Stimulated activated CD8-positive, alpha-beta memory T cell treated with anti-CD3 and anti-CD28 coated beads, Interleukin-12 subunit alpha, Interleukin-12 subunit beta, amount 100 ng/mL, for 1 hour (primary cell): ENCODE measurements around the gene ARHGEF17.

Experiments
- DNase-seq: peaks from one replicate; pipeline ENCODE4 v3.0.0-alpha.2; 2020; ENCODE audit warnings: low read depth

The ARHGEF17 gene

DNA sequence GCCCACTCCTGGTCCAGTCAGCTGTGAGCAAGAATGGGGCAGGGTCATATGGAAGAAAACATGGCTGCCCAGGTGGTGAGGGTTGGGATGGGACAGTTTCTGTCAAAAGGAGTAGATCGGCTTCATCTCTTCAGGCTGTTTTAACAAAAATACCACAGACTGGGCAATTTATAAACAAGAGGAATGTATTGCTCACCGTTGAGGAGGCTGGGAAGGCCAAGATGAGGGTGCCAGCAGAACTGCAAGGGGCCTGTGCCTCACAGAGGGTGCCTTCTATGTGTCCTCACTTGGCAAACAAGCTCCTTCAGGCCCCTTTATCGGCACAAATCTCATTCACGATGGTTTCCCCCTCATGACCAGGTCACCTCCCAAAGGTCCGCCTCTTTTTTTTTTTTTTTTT, 50.0 kb downstream of the ARHGEF17 start:
- DNase-seq = no peak

DNA sequence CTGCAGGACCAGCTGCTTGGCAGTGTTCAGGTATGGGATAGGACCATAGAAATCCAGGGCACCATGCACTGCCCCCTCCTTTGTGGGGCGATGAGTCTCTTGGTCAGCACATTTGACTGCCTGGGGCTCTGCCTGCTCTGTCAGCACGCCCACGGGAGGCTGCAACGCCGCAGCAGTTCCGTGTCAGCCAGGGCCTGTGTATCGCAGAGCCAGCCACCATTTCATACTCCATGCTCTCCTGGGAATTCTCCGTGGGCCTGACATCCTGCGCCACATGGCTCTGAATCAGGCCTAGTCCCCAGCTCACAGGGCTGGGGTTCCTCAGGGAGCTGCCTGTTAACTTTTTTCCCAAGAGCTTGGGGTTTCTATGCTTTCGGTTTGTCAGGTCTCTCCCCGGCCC, 51.3 kb downstream of the ARHGEF17 start:
- DNase-seq = no peak

DNA sequence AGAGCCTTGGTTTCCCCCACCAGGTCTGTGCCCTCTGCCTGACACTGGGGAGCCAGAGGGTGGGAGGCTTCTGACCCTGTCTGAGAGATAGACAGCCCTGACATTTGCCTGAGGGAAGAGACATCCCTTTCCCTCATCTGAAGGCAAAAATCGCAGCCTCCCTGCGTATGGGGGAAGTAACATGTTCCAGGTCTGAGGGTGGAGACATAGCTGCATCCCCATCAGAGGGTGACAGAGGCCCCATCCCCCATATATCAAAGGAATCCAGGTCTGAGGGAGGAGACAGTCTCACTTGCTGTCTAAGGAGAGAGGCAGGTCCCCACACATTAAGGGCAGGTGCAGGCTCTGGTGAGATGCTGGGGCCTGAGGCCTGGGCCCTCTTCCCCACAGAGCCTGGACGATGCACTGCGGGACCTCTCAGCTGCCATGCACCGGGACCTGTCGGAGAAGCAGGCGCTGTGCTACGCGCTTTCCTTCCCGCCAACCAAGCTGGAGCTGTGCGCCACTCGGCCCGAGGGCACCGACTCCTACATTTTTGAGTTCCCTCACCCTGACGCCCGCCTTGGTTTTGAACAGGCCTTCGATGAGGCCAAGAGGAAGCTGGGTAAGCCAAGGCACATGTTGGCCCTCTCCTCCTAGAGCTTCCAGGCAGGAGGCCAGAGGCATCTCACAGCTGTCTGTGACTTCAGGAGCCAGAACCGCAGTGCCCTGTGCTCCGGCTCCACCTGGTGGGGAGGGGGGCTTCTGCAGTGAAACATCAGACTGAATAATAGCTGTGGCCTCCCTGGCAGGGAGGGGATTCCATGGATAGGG, 52.1 kb downstream of the ARHGEF17 start:
- DNase-seq = no peak

DNA sequence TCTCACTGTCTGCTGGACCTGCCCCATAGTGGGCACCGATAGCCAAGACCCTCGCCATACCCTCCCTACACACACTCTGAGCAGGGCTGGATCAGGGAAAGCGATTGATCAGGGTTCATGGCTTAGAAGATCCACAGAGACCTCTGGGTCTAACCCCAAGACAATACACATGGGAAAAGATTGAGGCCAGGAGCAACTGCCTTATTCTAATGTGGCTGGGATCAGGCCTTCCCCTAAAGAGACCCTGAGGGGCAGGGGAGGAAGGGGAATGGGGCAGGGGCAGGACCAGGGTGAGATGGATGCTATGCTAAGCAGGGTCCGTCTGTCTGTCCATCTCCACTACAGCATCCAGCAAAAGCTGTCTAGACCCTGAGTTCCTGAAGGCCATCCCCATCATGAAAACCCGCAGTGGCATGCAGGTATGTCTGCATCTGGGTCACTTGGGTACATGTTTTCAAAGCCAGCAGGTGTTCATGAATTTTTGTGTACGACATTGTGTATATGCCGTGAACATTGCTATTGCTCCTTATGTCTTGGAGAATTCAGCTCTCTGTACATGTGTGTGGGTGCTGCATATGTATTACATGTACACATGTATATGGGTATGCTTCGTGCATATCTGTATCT, 52.8 kb downstream of the ARHGEF17 start:
- no peak for DNase-seq

DNA sequence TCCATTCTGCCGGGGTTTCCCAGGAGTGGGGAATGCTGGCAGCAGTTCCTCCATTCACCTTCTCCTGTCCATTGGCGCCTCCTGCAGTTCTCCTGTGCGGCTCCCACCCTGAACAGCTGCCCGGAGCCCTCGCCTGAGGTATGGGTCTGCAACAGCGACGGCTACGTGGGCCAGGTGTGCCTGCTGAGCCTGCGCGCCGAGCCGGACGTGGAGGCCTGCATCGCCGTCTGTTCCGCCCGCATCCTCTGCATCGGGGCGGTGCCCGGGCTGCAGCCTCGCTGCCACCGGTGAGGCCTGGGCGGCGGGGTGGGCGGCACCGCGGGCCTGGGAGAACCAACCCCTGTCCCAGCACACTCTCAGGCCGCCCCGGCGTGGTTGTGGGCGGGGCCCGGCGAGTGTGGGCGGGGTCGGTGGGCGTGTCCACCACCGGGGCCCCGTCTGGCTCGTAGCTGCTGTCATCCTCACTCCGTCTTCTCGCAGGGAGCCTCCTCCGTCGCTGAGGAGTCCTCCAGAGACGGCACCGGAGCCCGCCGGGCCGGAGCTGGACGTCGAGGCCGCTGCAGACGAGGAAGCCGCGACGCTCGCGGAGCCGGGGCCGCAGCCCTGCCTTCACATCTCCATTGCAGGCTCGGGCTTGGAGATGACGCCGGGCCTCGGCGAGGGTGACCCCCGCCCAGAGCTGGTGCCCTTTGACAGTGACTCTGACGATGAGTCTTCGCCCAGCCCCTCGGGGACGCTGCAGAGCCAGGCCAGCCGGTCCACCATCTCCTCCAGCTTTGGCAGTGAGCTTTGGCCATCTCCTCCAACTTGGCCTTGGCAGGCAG, 54.1 kb downstream of the ARHGEF17 start:
- DNase-seq = no peak

DNA sequence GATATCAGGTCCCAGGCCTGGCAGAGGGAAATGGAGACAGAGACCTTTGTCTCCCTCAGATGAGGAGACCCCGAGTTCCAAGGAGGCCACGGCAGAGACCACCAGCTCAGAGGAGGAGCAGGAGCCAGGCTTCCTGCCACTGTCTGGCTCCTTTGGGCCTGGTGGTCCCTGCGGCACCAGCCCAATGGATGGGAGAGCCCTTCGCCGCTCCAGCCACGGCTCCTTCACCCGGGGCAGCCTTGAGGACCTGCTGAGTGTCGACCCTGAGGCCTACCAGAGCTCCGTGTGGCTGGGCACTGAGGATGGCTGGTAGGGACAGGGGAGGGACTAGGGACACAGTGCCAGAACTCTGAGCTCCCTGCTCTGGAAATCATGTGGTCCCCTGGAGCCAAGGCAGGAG, 55.1 kb downstream of the ARHGEF17 start:
- DNase-seq = no peak

DNA sequence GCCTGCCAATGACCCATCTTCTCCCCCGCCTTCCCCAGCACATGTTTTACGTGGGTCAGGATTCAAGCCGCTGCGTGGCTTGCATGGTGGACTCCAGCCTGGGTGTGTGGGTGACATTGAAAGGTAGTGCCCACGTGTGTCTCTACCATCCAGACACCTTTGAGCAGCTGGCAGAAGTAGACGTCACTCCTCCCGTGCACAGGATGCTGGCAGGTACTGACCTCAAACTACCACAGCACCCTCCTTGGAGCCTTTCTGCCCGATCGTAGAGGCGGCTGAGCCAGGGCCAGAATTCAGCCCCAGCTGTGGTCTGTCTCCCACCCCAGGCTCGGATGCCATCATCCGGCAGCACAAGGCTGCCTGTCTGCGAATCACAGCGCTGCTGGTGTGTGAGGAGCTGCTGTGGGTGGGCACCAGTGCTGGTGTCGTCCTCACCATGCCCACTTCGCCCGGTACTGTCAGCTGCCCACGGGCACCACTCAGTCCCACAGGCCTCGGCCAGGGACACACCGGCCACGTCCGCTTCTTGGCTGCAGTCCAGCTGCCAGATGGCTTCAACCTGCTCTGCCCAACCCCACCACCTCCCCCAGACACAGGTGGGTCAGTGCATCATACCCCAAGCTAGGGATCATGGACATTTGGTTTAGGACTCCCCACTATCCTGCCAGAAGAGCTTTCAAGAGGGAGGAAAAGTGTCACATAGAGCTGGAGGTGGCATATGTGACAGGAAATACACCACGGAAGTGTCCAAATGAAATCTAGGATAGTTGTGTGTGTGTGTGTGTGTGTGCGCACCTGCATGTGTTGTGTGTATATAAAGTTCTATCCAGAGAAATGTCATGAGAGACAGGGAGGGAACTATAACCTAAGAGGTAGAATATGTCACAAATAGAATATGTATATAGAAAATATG, 57.5 kb downstream of the ARHGEF17 start:
- no peak for DNase-seq

DNA sequence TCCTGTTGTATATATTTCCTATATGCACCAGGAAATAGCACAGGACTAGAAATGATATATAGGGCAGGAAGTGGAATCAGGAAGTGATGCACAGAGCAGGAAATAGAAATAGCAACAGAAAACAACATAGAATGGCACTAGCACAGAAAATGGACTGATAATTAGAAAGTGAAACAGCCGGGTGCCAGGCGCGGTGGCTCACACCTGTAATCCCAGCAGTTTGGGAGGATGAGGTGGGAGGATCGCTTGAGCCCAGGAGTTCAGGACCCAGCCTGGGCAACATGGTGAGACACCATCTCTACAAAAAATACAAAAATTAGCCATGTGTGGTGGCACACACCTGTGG, 58.2 kb downstream of the ARHGEF17 start:
- DNase-seq = no peak

DNA sequence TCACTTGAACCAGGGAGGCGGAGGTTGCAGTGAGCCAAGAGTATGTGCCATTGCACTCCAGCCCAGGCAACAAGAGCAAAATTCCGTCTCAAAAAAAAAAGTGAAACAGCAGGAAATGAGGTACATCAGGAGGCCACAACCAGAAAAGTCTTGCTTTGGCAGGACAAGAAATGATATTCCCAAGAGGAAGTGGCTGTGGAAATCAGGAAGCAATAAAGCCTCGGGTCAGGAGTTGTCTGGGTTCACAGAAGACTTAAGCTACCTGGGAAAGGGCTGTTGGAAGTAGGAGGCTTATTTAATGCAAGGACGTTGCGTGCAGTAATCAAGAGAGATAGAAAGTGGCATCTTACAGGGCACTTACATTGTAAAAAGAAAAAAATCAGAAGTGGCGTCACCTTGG, 58.9 kb downstream of the ARHGEF17 start:
- DNase-seq = no peak

DNA sequence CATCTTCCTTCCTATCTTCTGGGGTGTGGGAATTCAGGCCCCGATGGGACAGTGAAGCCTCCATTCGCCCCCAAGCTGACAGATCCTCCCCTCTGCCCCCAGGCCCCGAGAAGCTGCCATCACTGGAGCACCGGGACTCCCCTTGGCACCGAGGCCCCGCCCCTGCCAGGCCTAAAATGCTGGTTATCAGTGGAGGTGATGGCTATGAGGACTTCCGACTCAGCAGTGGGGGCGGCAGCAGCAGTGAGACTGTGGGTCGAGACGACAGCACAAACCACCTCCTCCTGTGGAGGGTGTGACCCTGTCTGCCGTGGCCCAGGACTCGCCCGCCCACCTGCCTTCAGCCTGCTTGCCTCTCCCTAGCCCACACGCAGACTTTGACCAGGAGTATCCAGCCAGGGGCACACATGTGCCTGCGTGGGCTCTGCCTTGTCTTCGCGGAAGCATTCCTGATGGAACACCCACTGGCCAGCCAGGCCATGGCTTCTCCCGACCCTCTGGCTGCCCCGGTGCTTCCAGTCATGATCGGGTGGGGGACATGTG, 59.5 kb downstream of the ARHGEF17 start:
- DNase-seq = no peak

DNA sequence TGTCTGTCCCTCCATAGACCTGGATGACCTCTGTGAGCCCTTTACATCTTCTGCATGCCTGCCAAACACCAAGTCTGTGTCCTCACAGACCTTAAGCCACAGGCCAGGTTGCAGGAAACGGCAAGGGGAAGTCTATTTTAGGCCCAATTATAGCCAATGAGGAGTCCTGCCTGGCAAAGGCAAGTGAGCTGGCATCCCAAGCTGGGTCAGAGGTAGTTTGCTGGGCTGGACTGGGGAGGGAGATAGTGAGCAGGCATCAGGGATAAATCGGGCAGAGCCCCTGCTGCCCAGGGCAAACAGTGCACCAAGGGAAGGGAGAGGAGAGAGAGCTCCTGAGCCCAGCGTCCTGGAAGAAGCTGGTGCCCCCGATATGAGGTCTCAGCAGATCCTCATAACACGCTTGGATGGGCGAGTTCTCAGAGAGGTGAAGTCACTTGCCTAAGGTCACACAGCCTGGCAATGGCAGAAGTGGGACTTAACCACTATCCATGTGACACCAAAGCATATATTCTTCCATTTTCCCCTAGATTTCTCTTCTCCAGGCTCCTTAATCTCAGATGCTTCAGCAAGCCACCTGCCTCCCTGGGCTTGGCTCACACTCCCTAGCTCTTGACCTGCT, 64.4 kb downstream of the ARHGEF17 start:
- DNase-seq = no peak

DNA sequence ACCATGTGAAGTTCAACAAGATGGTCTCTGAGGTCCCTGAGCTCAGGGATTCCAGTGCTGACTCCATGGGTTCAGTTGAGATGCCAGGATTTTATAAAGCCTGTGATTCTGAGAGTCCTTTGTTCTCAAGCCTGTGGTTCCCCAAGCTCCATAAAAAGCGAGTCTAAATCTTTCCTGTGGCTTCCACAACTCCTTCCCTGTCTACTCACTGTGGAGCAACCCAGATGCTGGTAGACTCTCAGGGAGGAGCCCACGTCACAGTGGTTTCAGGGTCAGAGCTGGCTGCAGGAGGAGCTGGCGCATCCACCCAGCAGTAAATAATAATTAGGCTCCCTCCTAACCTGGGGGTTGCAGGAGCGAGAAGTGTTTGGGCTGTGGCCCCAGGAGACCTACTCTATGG, 66.1 kb downstream of the ARHGEF17 start:
- no peak for DNase-seq

DNA sequence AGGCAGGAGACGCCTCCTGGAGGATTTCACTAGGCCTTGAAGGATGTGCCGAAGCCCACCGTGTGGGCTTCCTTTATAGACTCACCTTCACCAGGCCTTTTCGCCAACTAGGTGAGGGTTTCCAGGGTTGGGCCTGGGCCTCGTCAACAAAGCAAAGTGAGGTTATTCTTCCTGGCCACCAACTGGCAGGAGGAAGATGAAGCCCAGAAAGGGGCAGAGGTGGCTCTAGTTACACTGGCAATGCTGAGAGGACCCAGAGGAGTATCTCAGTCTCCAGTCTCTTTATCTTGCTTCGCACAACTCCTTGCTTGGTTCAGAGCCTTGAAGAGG, 67.7 kb downstream of the ARHGEF17 start:
- no peak for DNase-seq

DNA sequence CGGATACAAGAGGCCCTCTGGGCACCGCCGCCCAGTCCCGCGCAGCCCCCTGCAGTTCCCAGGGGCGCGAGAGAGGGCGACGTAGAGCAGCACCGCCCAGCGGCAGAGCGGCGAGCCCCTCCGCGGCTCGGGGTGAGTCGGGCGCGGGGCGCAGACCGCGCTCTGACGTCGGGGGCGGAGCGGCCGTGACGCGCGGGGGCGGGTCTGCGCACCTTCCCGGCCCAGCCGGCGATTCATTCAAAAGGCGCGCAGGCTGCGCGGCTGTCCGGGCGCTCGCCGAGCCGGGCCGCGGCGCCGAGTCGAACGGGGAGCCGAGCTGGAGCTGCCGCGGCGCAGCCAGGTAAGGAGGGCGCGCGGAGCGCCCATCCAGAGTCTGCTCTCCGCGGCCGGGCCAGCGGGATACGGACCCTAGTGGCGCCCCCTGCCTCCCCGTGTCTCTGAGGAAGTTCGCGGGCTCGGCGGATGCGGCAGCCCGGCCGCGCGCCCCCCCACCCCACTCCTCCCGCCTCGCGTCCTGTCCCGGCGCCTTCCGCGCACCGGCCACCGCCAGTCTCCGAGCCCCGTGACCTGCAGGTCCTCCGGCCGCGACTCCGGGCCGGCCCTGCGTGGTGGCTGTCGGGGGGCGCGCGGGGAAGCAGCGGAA, 68.2 kb downstream of the ARHGEF17 start, which contains the start of gene RELT:
RELT (plus strand) TSS at position 240 of the 643 bp plus-strand sequence. CDS start 12,738 bp downstream, outside the sequence.
- peak; percentile 84 for DNase-seq

DNA sequence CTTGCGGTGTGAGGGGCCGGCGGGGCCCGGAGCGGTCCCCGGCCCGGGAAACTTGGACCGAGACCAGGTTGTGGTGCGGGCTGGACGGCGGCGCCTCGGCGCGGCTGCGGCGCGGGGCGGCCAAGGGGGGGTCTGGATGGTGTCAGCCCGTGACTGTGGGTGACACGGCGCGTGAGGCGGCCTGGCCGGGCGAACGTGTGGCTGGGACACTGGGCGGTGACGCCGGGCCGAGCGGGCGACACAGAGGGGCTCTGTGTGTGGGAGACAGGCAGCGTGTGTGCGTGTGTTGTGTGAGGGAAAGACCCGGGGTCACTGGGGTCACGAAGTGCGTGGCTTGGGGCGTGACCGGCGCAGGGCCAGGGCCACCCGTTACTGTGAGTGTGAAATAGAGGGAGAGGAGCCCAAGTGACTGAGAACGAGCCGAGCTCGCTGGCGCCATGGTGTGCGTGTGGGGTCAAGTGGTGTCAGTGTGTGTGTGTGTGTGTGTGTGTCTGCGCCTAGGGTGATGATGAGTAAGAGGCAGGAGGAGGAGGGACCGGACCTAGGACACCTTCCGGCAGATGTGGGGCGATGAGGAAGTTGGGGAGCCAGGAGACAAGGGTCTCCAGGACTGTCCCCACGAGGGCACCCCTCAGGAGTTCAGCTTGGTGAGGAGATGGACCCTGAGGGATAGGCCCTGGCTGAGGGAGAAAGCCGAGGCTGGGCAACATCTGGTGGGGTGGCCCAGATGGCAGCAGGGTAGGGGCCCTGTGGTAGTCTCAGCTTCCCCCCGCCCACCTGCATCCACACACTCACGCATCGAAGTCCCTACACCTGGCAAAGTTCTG, 68.9 kb downstream of the ARHGEF17 start:
- DNase-seq = peak; percentile 36

DNA sequence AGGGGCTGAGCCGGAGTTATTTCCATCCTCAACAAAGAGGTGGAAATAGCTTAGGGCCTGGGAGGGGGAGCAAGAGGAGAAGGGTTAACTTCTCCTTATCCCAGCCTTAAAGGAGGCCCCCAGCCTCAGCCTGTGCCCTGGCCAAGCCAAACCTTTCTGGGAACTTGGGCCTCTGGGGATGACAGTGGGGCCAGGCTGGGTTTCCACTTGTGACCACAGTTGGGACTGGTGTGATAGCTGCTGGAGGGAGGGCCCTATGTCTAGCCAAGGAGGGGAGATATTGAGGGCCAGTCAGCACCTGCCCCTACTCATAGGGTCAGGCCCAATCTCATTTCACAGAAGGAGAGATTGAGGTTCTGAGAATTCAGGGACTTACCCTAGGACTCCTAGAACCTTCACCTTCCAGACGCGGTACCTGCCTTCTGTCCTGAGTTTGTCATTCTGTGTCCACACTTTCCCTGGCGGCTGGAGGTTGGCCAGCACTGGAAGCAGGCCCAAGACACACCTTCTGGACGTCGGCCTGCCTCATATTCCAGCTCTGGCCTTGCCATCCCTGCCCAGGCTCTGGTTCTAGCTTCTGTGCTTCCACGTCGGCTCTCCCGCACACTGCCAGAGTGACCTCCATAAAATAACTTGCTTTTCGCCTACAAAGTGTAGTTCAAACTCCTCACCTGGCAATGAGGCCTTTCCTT, 71.3 kb downstream of the ARHGEF17 start:
- DNase-seq = no peak

DNA sequence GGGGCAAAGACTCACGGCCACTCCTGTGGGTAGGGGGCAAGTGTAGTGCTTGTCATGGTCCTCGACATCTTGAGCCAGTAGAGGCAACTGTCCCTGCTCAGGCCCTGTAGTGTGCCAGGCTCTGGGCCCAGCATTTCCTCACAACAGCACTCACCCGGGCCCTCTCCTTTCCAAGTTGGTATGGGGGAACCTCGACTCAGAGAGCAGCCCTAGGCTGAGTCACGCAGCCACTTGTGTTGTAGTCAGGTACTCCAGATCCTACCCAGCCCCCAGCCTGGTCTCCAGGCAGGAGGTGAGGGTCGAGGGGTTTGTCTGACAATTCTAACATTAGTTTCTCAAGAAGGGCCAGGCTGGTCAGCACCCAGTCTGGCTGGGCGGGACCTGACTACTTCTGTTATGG, 72.3 kb downstream of the ARHGEF17 start:
- no peak for DNase-seq

DNA sequence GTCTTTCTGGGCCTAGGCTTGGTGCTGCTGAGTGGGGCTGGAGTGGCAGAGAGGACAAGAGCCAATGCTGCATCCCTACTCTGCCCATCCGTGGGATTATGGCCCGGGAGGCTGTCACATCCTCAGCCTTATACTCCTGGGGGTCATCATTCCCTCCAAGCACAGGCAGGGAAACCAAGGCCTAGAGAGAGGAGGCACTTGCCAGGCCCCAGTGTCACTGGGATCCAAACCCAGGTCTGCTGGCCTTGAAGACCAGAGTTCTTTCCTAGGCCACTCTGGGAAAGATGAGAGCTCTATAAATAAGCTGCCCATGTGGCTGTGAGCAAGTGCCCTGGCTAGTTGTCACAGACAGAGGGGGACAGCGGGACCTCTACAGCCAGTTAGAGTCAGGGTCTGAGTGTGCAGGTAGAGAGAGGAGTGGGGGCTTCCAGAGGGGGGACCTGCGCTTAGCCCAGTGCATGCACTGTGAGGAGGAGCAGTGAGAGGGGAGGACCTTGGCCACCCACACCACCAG, 72.9 kb downstream of the ARHGEF17 start:
- DNase-seq = no peak

DNA sequence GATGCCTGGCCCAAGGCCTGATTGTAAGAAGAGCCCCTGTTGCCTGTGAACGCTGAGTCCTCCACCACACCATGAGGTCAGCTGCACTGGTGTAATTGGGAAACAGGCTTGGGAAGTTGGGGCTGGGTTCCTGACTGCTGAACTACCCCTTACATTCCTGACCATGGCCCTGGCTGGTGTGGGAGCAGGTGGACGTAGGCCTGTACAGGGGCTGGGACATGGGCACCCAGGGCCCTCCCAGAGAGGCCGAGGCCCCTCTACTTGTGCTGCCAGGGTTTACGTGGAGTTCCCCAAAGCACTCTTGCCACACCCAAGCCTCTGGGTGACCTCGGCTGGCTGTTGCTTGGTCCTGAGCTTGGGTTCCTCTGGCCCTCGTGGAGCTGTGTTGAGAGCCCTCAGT, 73.5 kb downstream of the ARHGEF17 start:
- no peak for DNase-seq
